Calu3 (cell line): ENCODE data around the gene GNG11. TPM values are rescaled to one million over a fixed set of nuclear protein-coding genes. Genes with fewer than 3 reads are reported as not detected.

Experiments
- BruUV-seq: library from RNA; stranded (reverse); fragments of 400-500 nt; replicated peaks from 2 replicates; lab custom pipeline; 2021; lab: Mats Ljungman, UMichigan
- CTCF ChIA-PET: fragments of 300-600 bp; sonication (Branson Sonifier 250); formaldehyde crosslinking; loops from one replicate; lab custom pipeline; 2022; ENCODE audit warnings: antibody characterized with exemption; lab: Charles Lee
- DNase-seq: peaks from one replicate; pipeline ENCODE4 v3.0.0; 2022
- H3K27ac Mint-ChIP-seq: one replicate; pipeline ENCODE4 v1.8.0; 2022; ENCODE audit warnings: mixed read lengths; ENCODE audit not compliant: unreplicated experiment
- H3K27me3 Mint-ChIP-seq: one replicate; pipeline ENCODE4 v1.8.0; 2022; ENCODE audit warnings: mixed read lengths; ENCODE audit not compliant: unreplicated experiment
- H3K36me3 Mint-ChIP-seq: one replicate; pipeline ENCODE4 v1.8.0; 2022; ENCODE audit warnings: mild to moderate bottlenecking, moderate library complexity, mixed read lengths; ENCODE audit not compliant: insufficient read depth, unreplicated experiment
- H3K4me1 Mint-ChIP-seq: one replicate; pipeline ENCODE4 v1.8.0; 2022; ENCODE audit warnings: mild to moderate bottlenecking, low read depth, mixed read lengths; ENCODE audit not compliant: unreplicated experiment
- H3K4me3 Mint-ChIP-seq: one replicate; pipeline ENCODE4 v1.8.0; 2022; ENCODE audit warnings: mild to moderate bottlenecking, low read depth, moderate library complexity, mixed read lengths; ENCODE audit not compliant: unreplicated experiment
- H3K9me3 Mint-ChIP-seq: one replicate; pipeline ENCODE4 v1.8.0; 2022; ENCODE audit warnings: low read depth, mixed read lengths; ENCODE audit not compliant: unreplicated experiment
- CTCF ChIP-seq: fragments of 200-600 bp; IDR thresholded peaks from one replicate; pipeline ENCODE4 v1.8.0; 2022; ENCODE audit warnings: antibody characterized with exemption; ENCODE audit not compliant: unreplicated experiment
- intact Hi-C: fragments of 100-400 bp; cut with micrococcal nuclease; formaldehyde crosslinking; loops from one replicate; pipeline ENCODE4 v1.10.0; 2022; ENCODE audit not compliant: unreplicated experiment
- total RNA-seq: library from RNA; stranded (reverse); gene quantifications from 2 replicates; pipeline ENCODE4 v1.2.3, GENCODE V29; 2022

Gene GNG11
- total RNA-seq, 1 experiment from 2014 or later, result 3.5 TPM

GRCh38 chr7:93964813-93965212, 43.3 kb downstream of the GNG11 start:
- CTCF ChIA-PET, result no interaction called here
- BruUV-seq, result no TSS peak

GRCh38 chr7:93968911-93969620, 47.5 kb downstream of the GNG11 start:
- DNase-seq, result no peak
- Mint-ChIP-seq H3K27me3 (no peaks in the 10 kb centered on the region), H3K4me3 (no peak overlapping the region), H3K27ac (no peak overlapping the region), H3K36me3 (no peaks in the 10 kb centered on the region), H3K9me3 (no peaks in the 10 kb centered on the region), H3K4me1 (no peaks in the 10 kb centered on the region)
- no peak for TF ChIP-seq CTCF
- CTCF ChIA-PET, result no interaction called here
- intact Hi-C loops, result no loop called here
- no TSS peak for BruUV-seq

More at GRCh38 chr7:93964813-93965212, 43.3 kb downstream of the GNG11 start:
- H3K4me3 Mint-ChIP-seq, result no peak overlapping the region
- DNase-seq, result no peak
- no peaks in the 10 kb centered on the region for H3K36me3 Mint-ChIP-seq
- no peaks in the 10 kb centered on the region for H3K9me3 Mint-ChIP-seq
- intact Hi-C loops, result no loop called here
- H3K4me1 Mint-ChIP-seq, result no peaks in the 10 kb centered on the region
- H3K27me3 Mint-ChIP-seq, result no peaks in the 10 kb centered on the region
- no peak overlapping the region for H3K27ac Mint-ChIP-seq
- TF ChIP-seq CTCF, result no peak

GRCh38 chr7:93972029-93972725, 50.6 kb downstream of the GNG11 start:
- no TSS peak for BruUV-seq
- CTCF ChIA-PET, result interaction anchor here (0.8 kb wide), 1 partner anchor 1273 kb away, joined by 5 read pairs; no protein-coding TSS in a partner anchor
- H3K36me3 Mint-ChIP-seq, result no peaks in the 10 kb centered on the region
- H3K4me1 Mint-ChIP-seq, result no peaks in the 10 kb centered on the region
- H3K27ac Mint-ChIP-seq, result no peak overlapping the region
- no peak for DNase-seq
- no peaks in the 10 kb centered on the region for H3K27me3 Mint-ChIP-seq
- intact Hi-C loops, result no loop called here
- H3K4me3 Mint-ChIP-seq, result no peak overlapping the region
- TF ChIP-seq CTCF, result no peak
- no peaks in the 10 kb centered on the region for H3K9me3 Mint-ChIP-seq

- no peaks in the 10 kb centered on the region for H3K36me3 Mint-ChIP-seq
- intact Hi-C loops, result no loop called here
- no peaks in the 10 kb centered on the region for H3K9me3 Mint-ChIP-seq
- H3K27ac Mint-ChIP-seq, result no peak overlapping the region
- TF ChIP-seq CTCF, result no peak
- no peaks in the 10 kb centered on the region for H3K27me3 Mint-ChIP-seq
- no peak overlapping the region for H3K4me3 Mint-ChIP-seq
- CTCF ChIA-PET, result no interaction called here
- no TSS peak for BruUV-seq
- no peaks in the 10 kb centered on the region for H3K4me1 Mint-ChIP-seq
- no peak for DNase-seq
Observed at GRCh38 chr7:93973134-93973533, 51.6 kb downstream of the GNG11 start.
